Stimulated activated CD4-positive, alpha-beta T cell treated with anti-CD3 and anti-CD28 coated beads, Interleukin-12 subunit alpha, Interleukin-12 subunit beta, amount 100 ng/mL, for 48 hours (primary cell): ENCODE results near the gene TRIM3.

Experiments used
- DNase-seq, 3 donors: peaks; one replicate each; pipeline ENCODE4 v3.0.0-alpha.2; 2020; ENCODE audit warnings: low read depth in 2 of 3, low spot score in 1 of 3

The TRIM3 gene

GRCh38 chr11:6442441-6442840 lies 31.3 kb downstream of the TRIM3 start:
- DNase-seq: no peak

GRCh38 chr11:6440906-6441358 lies 32.8 kb downstream of the TRIM3 start, which contains the start of gene HPX:
TSS of gene HPX (minus strand) at chr11:6440987. CDS start at chr11:6440963, 24 bp downstream.
- no peak for DNase-seq

- no peak for DNase-seq
These were observed 34.7 kb downstream of the TRIM3 start for GRCh38 chr11:6438979-6439571.

- no peak for DNase-seq
These were observed 35.7 kb downstream of the TRIM3 start for GRCh38 chr11:6437993-6438392.

- DNase-seq: no peak
These were observed 36.3 kb downstream of the TRIM3 start for GRCh38 chr11:6437423-6437822.

GRCh38 chr11:6433998-6434660 lies 39.6 kb downstream of the TRIM3 start:
- DNase-seq: no peak

- no peak for DNase-seq
These were observed 41.9 kb downstream of the TRIM3 start for GRCh38 chr11:6431861-6432260.

- DNase-seq: no peak
These were observed 46.2 kb downstream of the TRIM3 start for GRCh38 chr11:6427516-6427915.

GRCh38 chr11:6420677-6421076 lies 53.1 kb downstream of the TRIM3 start:
- DNase-seq: no peak

- peak; percentile 37 to 63 (median 47) for DNase-seq
These were observed 54.6 kb downstream of the TRIM3 start, which contains the start of gene APBB1 for GRCh38 chr11:6419009-6419631. TSS of gene APBB1 (minus strand) at chr11:6419094. CDS start at chr11:6411347, 7,747 bp downstream.

- no peak for DNase-seq
These were observed 55.2 kb downstream of the TRIM3 start for GRCh38 chr11:6418557-6419008.

GRCh38 chr11:6417907-6418556 lies 55.7 kb downstream of the TRIM3 start:
- no peak for DNase-seq

- no peak for DNase-seq
These were observed 57.9 kb downstream of the TRIM3 start for GRCh38 chr11:6415797-6416196.

- DNase-seq: peak in 1 of 3 donors; percentile 25
These were observed 58.8 kb downstream of the TRIM3 start for GRCh38 chr11:6414874-6415328.

GRCh38 chr11:6413791-6414201 lies 59.9 kb downstream of the TRIM3 start:
- DNase-seq: peak in 2 of 3 donors; percentile 60

- DNase-seq: no peak
These were observed 62.1 kb downstream of the TRIM3 start for GRCh38 chr11:6411594-6412031.

- DNase-seq: no peak
These were observed 62.9 kb downstream of the TRIM3 start for GRCh38 chr11:6410695-6411430.

GRCh38 chr11:6406370-6406769 lies 67.4 kb downstream of the TRIM3 start:
- no peak for DNase-seq

GRCh38 chr11:6405846-6406245 lies 67.9 kb downstream of the TRIM3 start:
- DNase-seq: no peak

GRCh38 chr11:6405052-6405667 lies 68.6 kb downstream of the TRIM3 start:
- no peak for DNase-seq
